Tibial artery (tissue), 4 donors: ENCODE measurements around the gene SUSD1.

Experiments
- DNase-seq, 2 donors: peaks; one replicate each; pipeline ENCODE4 v3.0.0-alpha.2; 2019
- H3K27ac ChIP-seq, 2 donors: fragments of 200-600 bp; sonication (generic) in 1 of 2; 1 replicate in 1 of 2; 2 replicates in 1 of 2; pipeline ENCODE4 v1.5.1; 2018 to 2019; ENCODE audit warnings: mild to moderate bottlenecking in 1 of 2
- H3K27me3 ChIP-seq, 2 donors: fragments of 200-600 bp; sonication (generic) in 1 of 2; one replicate each; pipeline versions ENCODE4 v1.5.1 to v1.6.0; 2016 to 2019
- H3K36me3 ChIP-seq, 3 donors: fragments of 200-600 bp; sonication (generic) in 2 of 3; one replicate each; pipeline ENCODE4 v1.5.1; 2016 to 2019; ENCODE audit warnings: mild to moderate bottlenecking in 2 of 3
- H3K4me1 ChIP-seq, 4 donors: fragments of 200-600 bp; sonication (generic) in 2 of 4; 1 replicate in 3 of 4; 2 replicates in 1 of 4; pipeline ENCODE4 v1.5.1; 2016 to 2019
- H3K4me3 ChIP-seq, 2 donors: fragments of 200-600 bp; sonication (generic) in 1 of 2; 1 replicate in 1 of 2; 2 replicates in 1 of 2; pipeline ENCODE4 v1.5.1; 2018 to 2019; ENCODE audit warnings: mild to moderate bottlenecking in 2 of 2
- H3K9me3 ChIP-seq, 3 donors: fragments of 200-600 bp; sonication (generic) in 1 of 3; one replicate each; pipeline ENCODE4 v1.5.1; 2016 to 2019
- intact Hi-C: fragments of 100-400 bp; cut with DNase I; formaldehyde crosslinking; loops from one replicate; pipeline ENCODE4 v1.15.0; 2023; ENCODE audit warnings: low total_unique reads
- TF ChIP-seq, protein P1 (sequence below), 2 experiments: fragments of 200-600 bp in 1 of 2; fragments of 450-650 bp in 1 of 2; IDR thresholded peaks; one replicate each; pipeline ENCODE4 v1.5.1; 2017 to 2019; ENCODE audit warnings: antibody characterized with exemption in 2 of 2, mild to moderate bottlenecking in 1 of 2, moderate library complexity in 1 of 2

Gene SUSD1

DNA sequence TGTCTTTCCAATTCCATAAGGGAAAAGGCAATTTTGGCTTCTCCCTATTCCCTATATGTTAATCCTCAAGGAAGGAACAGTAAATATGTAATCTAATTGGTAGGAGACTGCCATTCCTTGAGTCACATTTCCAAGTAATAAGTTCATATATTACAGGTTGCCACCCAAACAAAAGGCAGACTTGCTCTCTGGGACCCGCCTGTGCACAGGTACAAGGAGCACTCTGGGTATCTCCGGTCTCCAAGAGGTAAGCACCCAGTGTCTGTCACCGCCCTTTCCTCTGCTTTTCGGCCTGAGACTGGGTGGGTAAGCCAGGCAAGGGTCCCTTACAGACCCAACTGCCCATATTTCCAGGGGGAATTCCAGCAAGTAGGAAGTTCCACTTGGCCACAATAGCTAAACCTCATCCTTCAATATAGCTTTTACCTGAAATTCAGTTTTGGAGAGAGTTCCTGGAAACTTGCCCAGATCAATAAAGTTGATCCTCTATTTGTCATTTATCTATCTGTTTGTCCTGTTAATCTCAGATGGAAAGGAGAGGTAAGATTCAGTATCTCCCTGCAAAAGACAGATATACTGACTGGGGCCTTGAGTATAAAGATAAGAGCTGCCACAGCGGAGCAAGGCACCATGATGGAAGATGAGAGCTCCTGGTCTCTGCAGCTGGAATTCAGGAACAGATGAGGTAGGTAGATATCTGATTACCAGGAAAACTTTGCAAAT lies 81.8 kb downstream of the SUSD1 start:
- no peaks in the 10 kb centered on the region for H3K27me3 ChIP-seq
- no peaks in the 10 kb centered on the region for H3K36me3 ChIP-seq
- H3K9me3 ChIP-seq, result no peaks in the 10 kb centered on the region
- TF ChIP-seq, protein P1, sequence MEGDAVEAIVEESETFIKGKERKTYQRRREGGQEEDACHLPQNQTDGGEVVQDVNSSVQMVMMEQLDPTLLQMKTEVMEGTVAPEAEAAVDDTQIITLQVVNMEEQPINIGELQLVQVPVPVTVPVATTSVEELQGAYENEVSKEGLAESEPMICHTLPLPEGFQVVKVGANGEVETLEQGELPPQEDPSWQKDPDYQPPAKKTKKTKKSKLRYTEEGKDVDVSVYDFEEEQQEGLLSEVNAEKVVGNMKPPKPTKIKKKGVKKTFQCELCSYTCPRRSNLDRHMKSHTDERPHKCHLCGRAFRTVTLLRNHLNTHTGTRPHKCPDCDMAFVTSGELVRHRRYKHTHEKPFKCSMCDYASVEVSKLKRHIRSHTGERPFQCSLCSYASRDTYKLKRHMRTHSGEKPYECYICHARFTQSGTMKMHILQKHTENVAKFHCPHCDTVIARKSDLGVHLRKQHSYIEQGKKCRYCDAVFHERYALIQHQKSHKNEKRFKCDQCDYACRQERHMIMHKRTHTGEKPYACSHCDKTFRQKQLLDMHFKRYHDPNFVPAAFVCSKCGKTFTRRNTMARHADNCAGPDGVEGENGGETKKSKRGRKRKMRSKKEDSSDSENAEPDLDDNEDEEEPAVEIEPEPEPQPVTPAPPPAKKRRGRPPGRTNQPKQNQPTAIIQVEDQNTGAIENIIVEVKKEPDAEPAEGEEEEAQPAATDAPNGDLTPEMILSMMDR (IDR thresholded peaks at IDR 0.05), result no peak
- intact Hi-C loops, result no loop called here
- H3K27ac ChIP-seq, result no peak overlapping the region
- DNase-seq, result no peak
- H3K4me1 ChIP-seq, result no peaks in the 10 kb centered on the region
- no peak overlapping the region for H3K4me3 ChIP-seq

DNA sequence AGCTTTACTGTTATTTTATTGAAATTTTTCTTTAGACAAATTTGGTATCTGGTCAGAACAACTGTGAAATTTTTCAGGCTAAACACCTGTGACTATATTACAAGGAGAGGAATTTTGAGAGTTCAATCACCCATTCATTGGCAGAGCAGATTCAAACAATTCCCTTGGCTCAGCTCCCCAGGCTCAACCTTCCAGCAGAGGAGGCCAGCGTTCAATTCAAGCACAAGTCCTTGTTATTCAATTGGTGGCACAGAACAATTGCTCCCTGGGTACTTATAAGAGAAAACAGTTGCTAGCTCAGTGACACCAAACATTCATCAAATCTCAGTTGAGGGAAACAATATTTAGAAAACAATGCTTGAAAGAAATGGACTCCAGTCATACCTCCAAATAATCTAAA lies 83.3 kb downstream of the SUSD1 start:
- TF ChIP-seq, protein P1 (IDR thresholded peaks at IDR 0.05), result no peak
- intact Hi-C loops, result no loop called here
- no peak for DNase-seq
- Histone ChIP-seq H3K27me3 (no peaks in the 10 kb centered on the region), H3K4me1 (no peaks in the 10 kb centered on the region), H3K4me3 (no peak overlapping the region), H3K27ac (no peak overlapping the region), H3K36me3 (no peaks in the 10 kb centered on the region), H3K9me3 (no peaks in the 10 kb centered on the region)

DNA sequence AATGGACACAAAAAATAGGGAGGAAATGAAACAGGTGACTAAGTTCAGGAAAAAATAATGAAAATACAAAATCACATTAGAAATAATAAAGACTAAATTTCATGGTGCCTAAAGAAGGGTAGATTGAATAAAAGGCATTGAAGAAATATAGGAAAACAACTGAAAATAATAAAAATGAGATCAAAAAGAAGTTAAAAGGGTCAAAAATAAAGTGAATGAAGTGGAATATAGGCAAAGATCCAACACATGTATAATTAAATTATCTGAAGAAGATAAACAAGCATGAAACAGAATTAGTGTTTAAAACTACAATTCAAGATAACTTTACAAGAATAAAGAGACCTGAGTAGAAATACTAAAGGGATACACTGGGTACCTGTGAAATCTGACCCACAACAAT lies 87.6 kb downstream of the SUSD1 start:
- TF ChIP-seq, protein P1 (IDR thresholded peaks at IDR 0.05), result no peak
- Histone ChIP-seq H3K9me3 (no peaks in the 10 kb centered on the region), H3K27me3 (no peaks in the 10 kb centered on the region), H3K36me3 (no peaks in the 10 kb centered on the region), H3K4me3 (no peak overlapping the region), H3K4me1 (no peaks in the 10 kb centered on the region), H3K27ac (no peak overlapping the region)
- DNase-seq, result no peak
- intact Hi-C loops, result no loop called here

DNA sequence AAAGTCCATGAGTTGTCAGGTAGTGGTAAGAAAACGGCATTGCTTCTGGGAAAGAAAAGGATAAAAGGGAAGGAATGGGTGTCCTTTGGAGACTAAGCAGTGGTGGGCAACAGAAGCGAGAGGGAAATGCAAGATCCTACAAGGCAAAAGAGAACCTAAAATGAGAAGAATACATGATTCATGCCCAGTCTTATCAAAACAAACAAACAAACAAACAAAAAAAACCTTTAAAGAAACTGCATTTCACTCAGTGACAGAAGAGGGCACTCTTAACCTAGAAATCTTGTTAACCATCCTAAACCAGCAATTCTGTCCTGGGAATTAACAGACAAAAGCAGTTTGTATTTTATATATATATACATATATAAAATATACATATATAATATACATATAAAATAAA lies 88.5 kb downstream of the SUSD1 start:
- Histone ChIP-seq H3K4me3 (no peak overlapping the region), H3K9me3 (no peaks in the 10 kb centered on the region), H3K27me3 (no peaks in the 10 kb centered on the region), H3K36me3 (no peaks in the 10 kb centered on the region), H3K27ac (no peak overlapping the region), H3K4me1 (no peaks in the 10 kb centered on the region)
- intact Hi-C loops, result no loop called here
- TF ChIP-seq, protein P1 (IDR thresholded peaks at IDR 0.05), result peak; percentile 29 to 33
- no peak for DNase-seq

DNA sequence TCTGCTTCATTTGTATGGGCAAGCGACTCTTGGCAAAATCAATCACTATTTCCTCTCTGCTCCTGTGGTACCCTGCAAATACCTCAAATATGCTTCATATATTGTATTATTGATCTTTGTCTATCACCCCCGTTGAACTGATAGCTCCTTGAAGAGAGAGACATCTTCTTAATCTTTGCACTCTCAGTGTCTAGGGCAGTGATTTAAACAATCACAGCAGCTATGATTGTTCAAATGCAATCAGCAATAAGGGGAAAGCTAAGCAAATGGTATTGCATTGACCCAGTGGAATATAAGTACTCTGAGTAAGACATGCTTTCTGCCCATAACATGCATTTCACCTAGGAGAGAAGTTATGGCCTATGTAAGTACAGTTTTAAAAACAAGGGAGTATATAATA lies 90.2 kb downstream of the SUSD1 start:
- intact Hi-C loops, result no loop called here
- Histone ChIP-seq H3K27me3 (no peaks in the 10 kb centered on the region), H3K4me3 (no peak overlapping the region), H3K4me1 (no peaks in the 10 kb centered on the region), H3K9me3 (no peaks in the 10 kb centered on the region), H3K36me3 (peaks cover 0 to 4% (median 0%) of the 10 kb centered on the region in 3 donors), H3K27ac (no peak overlapping the region)
- DNase-seq, result no peak
- TF ChIP-seq, protein P1 (IDR thresholded peaks at IDR 0.05), result no peak
